Gastroesophageal sphincter (tissue), 4 donors: ENCODE data around the gene AMMECR1. TPM values are rescaled to one million over a fixed set of nuclear protein-coding genes. Genes with fewer than 3 reads are reported as not detected.

ENCODE experiments used
- ATAC-seq: fragments of 150-250 bp; one replicate; pipeline ENCODE4 v1.9.1; 2016; ENCODE audit warnings: mild to moderate bottlenecking, moderate library complexity
- H3K27ac ChIP-seq, 4 donors: fragments of 200-600 bp; sonication (generic) in 3 of 4; 1 replicate in 3 of 4; 2 replicates in 1 of 4; pipeline ENCODE4 v1.5.1; 2016 to 2019
- H3K27me3 ChIP-seq: fragments of 200-600 bp; sonication (generic); one replicate; pipeline ENCODE4 v1.5.1; 2019
- H3K36me3 ChIP-seq, 2 donors: fragments of 200-600 bp; sonication (generic); one replicate each; pipeline ENCODE4 v1.5.1; 2019; ENCODE audit warnings: control low read depth in 1 of 2
- H3K4me1 ChIP-seq, 3 donors: fragments of 200-600 bp; sonication (generic); 1 replicate in 2 of 3; 2 replicates in 1 of 3; pipeline ENCODE4 v1.5.1; 2016 to 2019; ENCODE audit warnings: control low read depth in 2 of 3
- H3K4me3 ChIP-seq, 2 donors: fragments of 200-600 bp; sonication (generic); one replicate each; pipeline ENCODE4 v1.5.1; 2019; ENCODE audit warnings: mild to moderate bottlenecking in 1 of 2, moderate library complexity in 1 of 2
- H3K9me3 ChIP-seq, 3 donors: fragments of 200-600 bp; sonication (generic); one replicate each; pipeline ENCODE4 v1.5.1; 2017 to 2019; ENCODE audit warnings: control low read depth in 2 of 3
- EP300 ChIP-seq: sonication (generic); formaldehyde crosslinking; IDR thresholded peaks from one replicate; pipeline ENCODE4 v1.6.1; 2017; ENCODE audit warnings: antibody characterized with exemption, mild to moderate bottlenecking
- POLR2A ChIP-seq, 2 donors: fragments of 450-650 bp; IDR thresholded peaks; one replicate each; pipeline ENCODE4 v1.6.1; 2017; ENCODE audit warnings: antibody characterized with exemption in 2 of 2, mild to moderate bottlenecking in 2 of 2, moderate library complexity in 1 of 2
- POLR2AphosphoS5 ChIP-seq: sonication (generic); formaldehyde crosslinking; IDR thresholded peaks from one replicate; pipeline ENCODE4 v1.6.1; 2017; ENCODE audit warnings: antibody characterized with exemption
- WGBS, 2 donors: methylation state at CpG; one replicate each; pipeline ENCODE4 v1.1.5; 2018; ENCODE audit warnings: low coverage in 1 of 2; 5-methylcytosine and 5-hydroxymethylcytosine counted together
- total RNA-seq, 4 donors: library from RNA; depleted of rRNA; stranded (reverse); fragments of >200 nt; gene quantifications; one replicate each; pipeline ENCODE4 v1.1.0, GENCODE V29; 2016
- TF ChIP-seq, protein P1 (sequence below), 4 experiments: fragments of 200-600 bp in 2 of 4; fragments of 450-650 bp in 2 of 4; sonication (generic) in 1 of 4; IDR thresholded peaks; one replicate each; pipeline ENCODE4 v1.5.1; 2017 to 2019; ENCODE audit warnings: antibody characterized with exemption in 4 of 4, mild to moderate bottlenecking in 2 of 4, moderate library complexity in 2 of 4

Gene AMMECR1
- total RNA-seq, 4 donors from 2014 or later, result 2.6 to 6.8 (median 3.6) TPM

DNA sequence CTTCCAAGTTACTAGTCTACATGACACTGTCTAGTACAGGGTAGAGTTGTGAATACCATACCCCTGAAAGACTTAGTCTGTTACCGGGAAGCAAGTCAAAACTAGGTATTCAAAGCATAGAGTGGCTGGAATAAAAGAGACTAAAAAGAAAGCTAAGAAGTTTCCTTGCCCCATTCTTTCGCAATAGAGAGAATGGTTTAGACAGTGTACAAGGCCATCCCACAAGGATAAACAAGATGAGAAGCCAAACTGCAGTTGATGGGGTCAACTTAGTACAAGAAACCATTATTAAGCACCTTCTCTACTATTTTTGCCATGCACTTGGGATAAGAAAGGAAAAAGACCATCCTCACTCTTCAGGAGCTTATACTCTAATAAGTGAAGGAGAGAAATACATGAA is 30.3 kb downstream of the AMMECR1 start:
- Histone ChIP-seq H3K27ac (no peak overlapping the region), H3K4me3 (no peak overlapping the region), H3K9me3 (no peaks in the 10 kb centered on the region), H3K27me3 (no peaks in the 10 kb centered on the region), H3K36me3 (no peaks in the 10 kb centered on the region), H3K4me1 (no peaks in the 10 kb centered on the region)
- 67% methylated on average over 1 of the region's 2 CpGs; no CpG with 5 or more reads in 1 of the 2 donors for WGBS, 2 donors
- ATAC-seq, result no peak
- TF ChIP-seq POLR2A (IDR thresholded peaks at IDR 0.05) (no peak), POLR2AphosphoS5 (no peak), EP300 (no peak)
- TF ChIP-seq, protein P1, sequence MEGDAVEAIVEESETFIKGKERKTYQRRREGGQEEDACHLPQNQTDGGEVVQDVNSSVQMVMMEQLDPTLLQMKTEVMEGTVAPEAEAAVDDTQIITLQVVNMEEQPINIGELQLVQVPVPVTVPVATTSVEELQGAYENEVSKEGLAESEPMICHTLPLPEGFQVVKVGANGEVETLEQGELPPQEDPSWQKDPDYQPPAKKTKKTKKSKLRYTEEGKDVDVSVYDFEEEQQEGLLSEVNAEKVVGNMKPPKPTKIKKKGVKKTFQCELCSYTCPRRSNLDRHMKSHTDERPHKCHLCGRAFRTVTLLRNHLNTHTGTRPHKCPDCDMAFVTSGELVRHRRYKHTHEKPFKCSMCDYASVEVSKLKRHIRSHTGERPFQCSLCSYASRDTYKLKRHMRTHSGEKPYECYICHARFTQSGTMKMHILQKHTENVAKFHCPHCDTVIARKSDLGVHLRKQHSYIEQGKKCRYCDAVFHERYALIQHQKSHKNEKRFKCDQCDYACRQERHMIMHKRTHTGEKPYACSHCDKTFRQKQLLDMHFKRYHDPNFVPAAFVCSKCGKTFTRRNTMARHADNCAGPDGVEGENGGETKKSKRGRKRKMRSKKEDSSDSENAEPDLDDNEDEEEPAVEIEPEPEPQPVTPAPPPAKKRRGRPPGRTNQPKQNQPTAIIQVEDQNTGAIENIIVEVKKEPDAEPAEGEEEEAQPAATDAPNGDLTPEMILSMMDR (IDR thresholded peaks at IDR 0.05), result no peak

GRCh38 chrX:110286106-110286505 is 31.8 kb downstream of the AMMECR1 start:
- TF ChIP-seq POLR2AphosphoS5 (no peak), EP300 (no peak)
- TF ChIP-seq, protein P1 (IDR thresholded peaks at IDR 0.05), result no peak
- WGBS, 2 donors, result 74 to 100% methylated on average over 2 to 4 of the region's 6 CpGs
- Histone ChIP-seq H3K27me3 (no peaks in the 10 kb centered on the region), H3K9me3 (no peaks in the 10 kb centered on the region), H3K4me1 (no peaks in the 10 kb centered on the region), H3K27ac (no peak overlapping the region), H3K4me3 (no peak overlapping the region), H3K36me3 (no peaks in the 10 kb centered on the region)
- ATAC-seq, result peak; percentile 43

DNA sequence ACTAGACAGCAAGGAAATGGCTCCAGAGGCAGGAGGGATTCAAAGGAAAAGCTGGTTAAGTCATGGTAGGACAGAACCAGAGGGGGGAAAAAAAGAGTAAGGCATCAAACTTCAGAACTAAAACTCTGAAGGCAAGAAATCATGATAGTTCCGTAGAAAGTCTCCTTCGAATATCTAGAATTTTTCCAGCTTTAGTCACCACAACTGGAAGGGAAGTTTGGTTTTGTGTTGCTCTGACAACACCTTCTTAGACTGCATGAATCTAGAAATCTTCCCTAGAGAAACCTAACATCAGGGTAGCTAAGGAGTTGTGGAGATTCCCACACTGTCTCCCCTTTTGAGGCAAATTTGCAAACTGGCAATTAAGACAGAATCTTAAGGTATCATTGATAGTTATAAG is 33.7 kb downstream of the AMMECR1 start:
- Histone ChIP-seq H3K27me3 (no peaks in the 10 kb centered on the region), H3K36me3 (no peaks in the 10 kb centered on the region), H3K4me3 (no peak overlapping the region), H3K9me3 (no peaks in the 10 kb centered on the region), H3K27ac (no peak overlapping the region), H3K4me1 (no peaks in the 10 kb centered on the region)
- TF ChIP-seq POLR2AphosphoS5, result no peak
- no peak for TF ChIP-seq POLR2A (IDR thresholded peaks at IDR 0.05)
- TF ChIP-seq, protein P1 (IDR thresholded peaks at IDR 0.05), result no peak
- TF ChIP-seq EP300, result no peak
- 15 to 21% methylated on average over 2 of the region's 2 CpGs for WGBS, 2 donors
- ATAC-seq, result no peak

DNA sequence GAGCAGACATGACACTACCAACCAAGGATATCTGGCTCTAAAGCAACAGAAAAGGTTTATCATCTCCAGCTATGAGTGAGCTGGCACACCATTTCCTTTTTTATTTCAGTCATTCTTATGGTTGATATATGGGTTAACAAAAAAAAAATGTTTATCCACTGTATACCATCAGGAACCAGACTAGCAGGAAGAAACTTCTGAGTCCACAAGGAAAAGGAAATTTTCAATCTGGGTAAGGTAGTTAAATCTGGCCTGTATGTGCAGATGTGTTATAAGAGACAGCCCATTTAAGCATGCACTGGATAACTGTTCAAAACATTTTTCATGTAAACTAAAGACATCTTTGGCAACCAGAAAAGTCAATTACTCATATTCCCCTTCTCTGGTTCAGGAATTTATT is 35.0 kb downstream of the AMMECR1 start:
- Histone ChIP-seq H3K4me1 (no peaks in the 10 kb centered on the region), H3K4me3 (no peak overlapping the region), H3K27me3 (no peaks in the 10 kb centered on the region), H3K36me3 (no peaks in the 10 kb centered on the region), H3K27ac (no peak overlapping the region), H3K9me3 (no peaks in the 10 kb centered on the region)
- no peak for TF ChIP-seq POLR2AphosphoS5
- TF ChIP-seq EP300, result no peak
- ATAC-seq, result no peak

DNA sequence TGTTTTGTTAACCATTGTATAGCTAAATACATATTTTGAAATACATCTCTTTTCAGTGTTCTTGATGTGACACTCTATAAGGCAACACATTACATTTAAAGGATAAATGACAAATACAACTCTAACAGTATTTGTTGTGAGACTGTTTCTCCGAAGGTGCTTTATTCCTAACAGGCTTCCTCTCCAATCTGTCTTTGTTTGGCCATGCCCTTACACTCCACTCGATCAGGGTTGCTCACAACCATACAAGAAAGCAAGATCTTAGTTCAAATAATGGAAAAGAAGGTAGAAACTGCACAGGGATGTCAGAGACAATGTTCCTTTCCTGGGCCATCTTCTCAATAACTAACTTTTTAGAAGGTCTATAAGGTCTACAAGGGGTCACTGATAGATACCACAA is 36.5 kb downstream of the AMMECR1 start:
- H3K4me3 ChIP-seq, result no peak overlapping the region
- TF ChIP-seq EP300 (no peak), POLR2AphosphoS5 (no peak), POLR2A (IDR thresholded peaks at IDR 0.05) (no peak)
- TF ChIP-seq, protein P1 (IDR thresholded peaks at IDR 0.05), result no peak
- no peaks in the 10 kb centered on the region for H3K4me1 ChIP-seq
- ATAC-seq, result no peak
- WGBS, 2 donors, result 71 to 88% methylated on average over 1 to 2 of the region's 2 CpGs
- no peak overlapping the region for H3K27ac ChIP-seq
- H3K9me3 ChIP-seq, result no peaks in the 10 kb centered on the region
- no peaks in the 10 kb centered on the region for H3K36me3 ChIP-seq
- H3K27me3 ChIP-seq, result no peaks in the 10 kb centered on the region

- Histone ChIP-seq H3K9me3 (no peaks in the 10 kb centered on the region), H3K4me1 (no peaks in the 10 kb centered on the region), H3K27ac (no peak overlapping the region), H3K4me3 (no peak overlapping the region), H3K36me3 (no peaks in the 10 kb centered on the region), H3K27me3 (no peaks in the 10 kb centered on the region)
- no peak for ATAC-seq
- TF ChIP-seq, protein P1 (IDR thresholded peaks at IDR 0.05), result no peak
- TF ChIP-seq POLR2AphosphoS5 (no peak), EP300 (no peak), POLR2A (IDR thresholded peaks at IDR 0.05) (no peak)
Observed at GRCh38 chrX:110280954-110281353, 36.9 kb downstream of the AMMECR1 start.
